NT2/D1 (cell line): ENCODE data around the gene TRIM22.

ENCODE experiments used
- YY1 ChIP-seq: IDR thresholded peaks from 2 replicates; pipeline ENCODE4 v1.6.1; 2011; ENCODE audit not compliant: insufficient read length, insufficient read depth
- ZNF274 ChIP-seq: IDR thresholded peaks from 2 replicates; pipeline ENCODE4 v1.6.1; 2011; ENCODE audit warnings: mild to moderate bottlenecking, low read depth, low read length

DNA sequence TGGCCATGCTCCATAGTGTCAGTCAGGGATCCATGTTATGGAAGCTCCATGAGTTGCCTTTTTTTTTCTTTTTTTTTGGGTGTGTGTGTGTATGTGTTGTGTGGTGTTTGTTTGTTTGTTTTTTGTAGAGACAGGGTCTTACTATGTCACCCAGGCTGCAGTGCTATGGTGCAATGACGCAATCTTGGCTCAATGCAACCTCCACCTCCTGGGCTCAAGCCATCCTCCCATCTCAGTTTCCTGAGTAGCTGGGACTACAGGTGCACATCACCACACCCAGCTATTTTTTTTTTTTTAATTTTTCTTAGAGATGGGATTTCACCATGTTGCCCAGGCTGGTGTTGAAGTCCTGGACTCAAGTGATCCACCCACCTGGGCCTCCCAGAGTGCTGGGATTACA is 1.1 kb upstream of the TRIM22 start:
- TF ChIP-seq ZNF274: no peak
- no peak for TF ChIP-seq YY1
